ENCODE data around the gene ELMOD3.
A peak's percentile ranks its signal among the peaks of the same experiment; 100 is the strongest.
"Not testable (repeated sequence)": the region's sequence is repeated elsewhere in the genome, so short reads cannot be mapped to it uniquely, and the experiment has no call there.

ELMOD3 gene

GRCh38 chr2:85405201-85406059 is 50.9 kb downstream of the ELMOD3 start:
- DNase-seq = peak; percentile 57 to 58

- no peak for DNase-seq
Observed at GRCh38 chr2:85409845-85410583, 55.4 kb downstream of the ELMOD3 start, which contains the start of gene CAPG. TSS of gene CAPG (minus strand) at chr2:85410366. CDS start at chr2:85402145, 8,221 bp downstream.

- no peak for DNase-seq
Observed at GRCh38 chr2:85410584-85411404, 56.2 kb downstream of the ELMOD3 start.

- DNase-seq = no peak
Observed at GRCh38 chr2:85411405-85411748, 56.8 kb downstream of the ELMOD3 start.

DNA sequence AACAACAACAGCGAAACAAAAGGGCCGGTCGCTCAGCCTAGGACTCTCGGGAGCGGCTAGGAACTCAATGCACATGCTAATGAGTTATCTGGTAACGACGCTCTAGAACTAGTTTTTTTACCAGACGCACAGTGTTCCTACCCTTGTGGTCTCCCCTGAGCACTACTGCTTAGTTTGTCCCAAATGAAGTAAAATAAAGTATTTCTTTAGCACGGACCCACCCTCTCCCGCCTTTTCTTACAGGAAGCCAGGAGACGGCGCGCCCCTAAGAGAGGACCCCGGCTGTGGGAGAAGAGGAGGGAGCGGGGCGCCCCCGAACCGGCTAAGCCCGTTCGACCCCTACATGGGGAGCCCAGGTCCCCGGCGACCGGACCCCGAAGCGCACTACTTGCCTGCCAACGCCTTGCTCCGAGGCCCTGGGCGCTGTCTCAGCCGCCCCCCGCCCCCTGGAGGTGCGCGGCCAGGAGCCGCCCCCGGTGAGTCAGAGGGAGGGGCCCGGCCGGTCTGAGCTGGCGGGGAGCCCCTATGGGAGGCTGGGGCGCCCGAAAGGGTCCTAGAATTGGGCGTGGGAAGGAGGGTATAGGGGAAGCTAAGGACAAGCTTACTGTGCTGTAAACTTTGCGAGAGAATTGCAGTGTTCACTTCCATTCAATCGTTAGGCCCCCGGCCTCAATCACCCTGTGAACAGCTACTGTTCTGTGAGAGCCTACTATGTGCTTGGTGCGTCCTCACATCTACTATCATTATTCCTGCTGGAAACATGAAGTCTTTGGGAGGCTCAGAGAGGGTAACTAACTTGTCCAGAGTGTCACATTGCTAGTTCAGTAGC is 59.2 kb downstream of the ELMOD3 start:
- no peak for DNase-seq

GRCh38 chr2:85414421-85414759 is 59.8 kb downstream of the ELMOD3 start:
- DNase-seq = not testable (repeated sequence)

DNA sequence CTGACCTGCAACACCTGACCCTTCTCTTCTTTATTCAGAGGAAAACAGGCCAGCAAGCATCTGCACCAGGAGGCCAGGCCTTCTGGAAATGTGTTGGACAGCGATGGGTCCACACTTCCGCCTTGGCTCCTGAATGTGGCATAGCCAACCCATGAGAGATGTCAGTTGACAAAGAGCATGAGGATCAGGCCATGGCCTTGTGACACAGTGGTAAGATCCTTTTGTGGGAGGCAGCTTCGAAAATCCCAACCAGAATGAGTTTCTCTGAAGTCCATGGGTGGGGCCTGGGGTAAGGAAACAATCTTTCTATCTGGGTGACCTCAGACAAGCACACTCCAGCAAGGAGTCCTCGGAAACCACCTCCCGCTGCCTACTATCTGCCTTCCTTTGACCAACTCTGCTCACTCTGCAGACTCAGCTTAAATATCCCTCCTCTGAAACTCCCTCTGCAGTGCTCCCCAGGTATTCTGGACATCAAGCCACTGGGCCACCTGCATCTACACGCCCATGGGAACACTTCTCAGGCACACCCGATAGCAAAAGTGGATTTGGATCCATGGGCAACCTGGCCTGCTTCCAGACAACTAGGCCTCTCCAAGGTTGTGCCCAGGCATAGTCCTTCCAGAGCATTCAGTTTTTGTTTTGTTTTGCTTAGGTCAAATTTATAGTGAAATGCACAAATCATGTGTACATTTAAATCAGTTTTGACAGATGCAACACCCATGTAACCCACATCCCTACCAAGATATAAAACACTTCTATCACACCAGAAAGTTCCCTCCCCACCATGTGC is 60.4 kb downstream of the ELMOD3 start:
- DNase-seq = no peak

DNA sequence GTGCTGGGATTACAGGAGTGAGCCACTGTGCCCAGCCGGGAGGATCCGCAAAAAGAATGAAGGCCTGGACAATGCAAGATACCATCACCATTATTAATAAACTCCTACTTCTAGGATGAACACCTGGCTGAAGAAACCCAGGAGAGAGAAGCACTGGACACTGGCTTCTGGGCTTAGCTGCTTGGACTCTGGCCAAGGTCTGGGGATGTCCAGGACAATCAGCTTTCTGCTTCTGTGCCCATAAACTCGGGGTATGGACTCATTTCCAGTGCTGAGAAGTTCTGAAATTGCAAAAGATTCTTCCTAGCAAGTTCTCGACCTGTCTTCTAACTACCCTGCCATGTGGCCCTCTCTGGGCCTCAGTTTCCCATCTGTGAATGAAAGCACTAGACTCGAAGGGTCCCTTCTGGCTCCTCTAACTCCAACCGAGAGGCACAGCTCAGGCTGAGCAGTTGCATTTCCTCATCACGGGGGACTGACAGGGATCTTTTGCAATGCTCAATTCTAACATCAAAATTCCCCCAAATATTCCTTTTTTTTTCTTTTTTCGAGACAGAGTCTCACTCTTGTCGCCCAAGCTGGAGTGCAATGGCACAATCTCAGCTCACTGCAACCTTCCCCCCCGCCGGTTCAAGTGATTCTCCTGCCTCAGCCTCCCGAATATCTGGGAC is 61.5 kb downstream of the ELMOD3 start:
- no peak for DNase-seq

- DNase-seq = peak; percentile 80
Observed at GRCh38 chr2:85418132-85419008, 63.8 kb downstream of the ELMOD3 start, which contains the start of gene SH2D6. TSS of gene SH2D6 (plus strand) at chr2:85418714. CDS start at chr2:85429466, 10,752 bp downstream.

DNA sequence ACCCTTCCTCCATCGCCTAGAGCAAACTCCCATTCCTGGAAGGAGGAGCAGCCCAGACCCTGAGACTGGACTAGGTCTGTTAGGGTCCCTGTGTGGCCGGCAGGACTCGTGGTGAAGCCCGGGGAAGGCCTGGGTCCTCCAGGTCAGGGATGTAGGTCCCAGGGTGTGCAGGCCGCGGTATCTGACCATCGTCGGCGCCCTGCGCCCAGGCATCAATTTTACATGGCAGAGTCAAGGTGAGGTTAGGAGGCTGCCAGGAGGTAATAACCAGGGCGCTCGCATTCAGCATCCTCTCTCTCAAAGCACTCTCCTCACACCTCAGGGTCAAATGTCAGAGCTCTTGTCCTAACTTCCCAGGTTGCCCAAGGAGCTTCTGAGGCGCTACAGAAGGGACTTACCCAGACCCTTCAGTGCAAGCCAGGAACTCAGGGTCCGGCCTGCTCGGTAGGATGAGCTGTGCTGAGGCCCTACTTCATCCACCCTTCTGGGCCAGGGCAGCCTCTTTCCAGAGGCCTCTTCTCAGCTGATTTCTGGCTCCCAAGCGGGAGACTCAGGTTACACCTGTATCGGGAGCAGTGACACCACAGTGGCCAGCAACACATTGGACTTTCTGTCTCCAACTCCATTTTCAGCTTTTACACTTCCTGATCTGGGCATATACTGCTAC is 64.6 kb downstream of the ELMOD3 start:
- no peak for DNase-seq

DNA sequence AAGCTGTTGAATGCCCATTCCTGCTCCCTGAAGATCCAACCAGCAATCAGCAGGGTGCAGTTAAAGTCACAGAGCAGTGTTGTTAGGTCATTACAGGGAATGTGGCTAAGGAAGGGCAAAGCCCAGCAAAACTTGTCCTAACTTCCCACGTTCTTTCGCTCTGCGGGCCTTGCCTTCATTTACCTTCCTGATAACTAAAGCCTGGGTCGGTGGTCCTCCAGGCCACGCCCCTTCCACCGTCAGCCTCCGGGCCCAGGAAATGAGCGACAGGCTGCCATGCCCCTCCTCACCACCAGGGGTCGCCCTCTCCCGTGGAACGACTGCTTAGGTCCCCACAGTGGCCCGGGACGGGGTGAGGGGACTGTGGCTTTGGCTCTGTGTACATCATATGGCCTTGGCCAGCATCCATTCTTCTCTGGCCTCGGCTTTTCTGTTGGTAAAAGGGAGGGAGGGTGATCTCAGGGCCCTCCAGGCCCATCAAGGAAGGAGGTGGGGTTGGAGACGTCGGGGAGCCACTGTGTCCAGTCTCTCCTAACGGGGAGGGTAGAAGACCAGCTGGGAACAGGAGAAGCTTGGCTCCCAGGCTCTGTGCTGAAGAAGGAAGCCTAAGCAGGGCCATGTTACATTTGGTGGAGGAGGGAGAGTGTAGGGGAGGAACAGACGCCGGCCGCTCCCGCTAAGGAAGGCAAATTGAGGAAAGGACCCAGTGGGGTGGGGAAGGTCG is 66.1 kb downstream of the ELMOD3 start:
- DNase-seq = peak; percentile 98 to 99

DNA sequence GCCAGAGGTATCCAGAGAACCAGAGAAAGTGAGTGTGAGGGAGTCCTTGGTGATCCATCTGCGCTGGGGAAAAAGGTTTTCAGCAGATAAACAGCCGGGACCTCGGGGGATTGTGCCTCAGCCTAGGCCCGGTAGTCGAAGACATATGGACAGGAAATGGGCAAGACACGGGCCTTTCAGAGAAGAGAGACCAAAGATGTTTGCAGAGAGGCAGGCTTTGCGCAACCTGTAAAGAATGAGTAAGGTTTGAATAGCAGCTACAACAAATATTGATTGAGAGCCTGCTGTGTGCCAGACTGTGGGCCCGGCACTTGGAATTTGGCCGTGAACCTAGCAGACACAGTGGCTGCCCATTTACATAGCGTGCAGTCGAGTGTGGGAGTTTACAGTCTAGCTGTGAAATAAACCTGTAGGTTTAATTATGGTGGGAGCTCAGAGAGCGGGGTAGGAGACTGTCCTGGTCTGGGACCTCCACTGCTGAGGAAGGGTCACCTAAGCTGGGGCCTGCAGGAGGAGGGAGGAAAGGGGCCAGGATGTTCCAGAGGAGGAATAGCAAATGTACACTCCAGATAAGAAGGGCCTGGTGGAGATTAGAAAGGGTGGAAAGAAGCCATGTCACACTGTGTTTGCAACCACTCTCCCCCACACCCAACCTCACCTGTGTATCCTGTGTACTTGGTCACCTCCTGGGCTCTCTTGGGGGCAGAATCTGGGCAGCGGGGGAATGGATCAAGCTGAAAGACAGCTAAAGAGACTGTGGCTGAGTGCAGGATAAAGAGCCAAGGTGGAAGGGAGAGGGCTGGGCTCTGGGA is 66.9 kb downstream of the ELMOD3 start:
- DNase-seq = no peak

- no peak for DNase-seq
Observed at GRCh38 chr2:85422072-85422457, 67.5 kb downstream of the ELMOD3 start.

DNA sequence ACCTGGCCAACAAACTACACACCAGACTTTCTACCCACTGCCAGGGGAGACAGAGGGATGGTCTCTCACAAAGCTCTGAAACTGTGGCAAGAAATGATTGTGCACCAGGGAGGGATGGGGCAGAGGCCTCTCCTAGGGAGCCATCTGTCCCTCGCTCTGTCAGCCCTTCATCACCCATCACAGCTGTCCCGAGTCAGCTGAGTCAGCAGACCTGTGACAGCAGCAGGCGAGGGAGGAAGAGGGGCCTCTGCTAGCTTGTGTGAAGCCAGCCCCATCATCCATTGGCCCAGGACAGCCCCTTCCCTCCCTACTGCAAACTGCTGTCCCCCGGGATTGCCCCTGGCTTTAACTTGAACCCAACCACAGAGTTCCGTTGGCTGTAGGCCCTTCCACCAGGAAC is 69.0 kb downstream of the ELMOD3 start:
- DNase-seq = no peak

DNA sequence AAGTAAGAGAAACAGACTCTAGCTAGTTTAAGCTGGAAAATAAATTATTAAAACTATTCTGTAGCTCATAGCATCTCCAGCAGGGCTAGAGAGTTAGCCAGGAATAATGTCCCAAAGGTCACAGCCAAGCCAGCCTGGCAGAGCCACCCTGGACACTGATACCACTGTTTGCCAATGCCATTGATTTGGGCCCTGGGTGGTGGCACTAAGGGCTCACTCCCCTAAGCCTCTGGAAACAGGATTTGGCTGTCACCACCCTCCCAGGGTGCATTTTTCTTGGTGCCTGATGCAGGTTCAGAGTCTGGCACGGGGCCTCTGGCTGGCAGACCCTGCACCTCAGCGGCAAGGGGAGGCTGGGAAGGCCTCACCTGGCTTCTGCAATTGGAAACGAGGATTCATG is 71.0 kb downstream of the ELMOD3 start:
- DNase-seq = no peak

DNA sequence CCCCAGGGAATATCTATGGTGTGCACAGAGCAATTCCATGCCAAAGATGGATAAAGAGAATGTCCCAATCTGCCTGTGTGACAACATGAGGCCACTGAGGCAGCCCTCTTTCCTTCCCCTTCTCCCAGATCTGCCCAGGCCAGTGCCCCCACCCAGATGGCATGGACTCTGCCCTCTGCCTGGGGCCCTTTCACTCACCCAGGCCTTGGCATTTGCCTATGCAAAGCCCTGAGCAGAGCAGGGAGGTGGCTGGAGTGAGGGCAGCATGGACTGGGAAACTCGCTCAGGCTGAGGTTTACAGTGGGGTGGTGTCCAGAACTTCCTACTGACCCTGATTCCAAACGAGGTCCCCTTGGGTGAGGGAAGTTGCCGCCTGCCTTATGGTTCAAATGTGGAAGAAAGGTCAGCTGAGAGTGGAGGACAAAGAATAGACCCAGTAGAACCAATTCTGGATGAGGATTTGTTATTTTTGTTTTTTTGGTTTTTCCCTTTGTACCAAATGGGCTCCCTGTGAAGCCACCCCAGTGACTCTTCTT is 72.8 kb downstream of the ELMOD3 start:
- no peak for DNase-seq

- no peak for DNase-seq
Observed at GRCh38 chr2:85428343-85428881, 73.8 kb downstream of the ELMOD3 start.
